WTC11 (cell line): ENCODE data around the gene PLD5. TPM values are rescaled to one million over a fixed set of nuclear protein-coding genes. Genes with fewer than 3 reads are reported as not detected.
"Not testable (repeated sequence)": the region's sequence is repeated elsewhere in the genome, so short reads cannot be mapped to it uniquely, and the experiment has no call there.

Experiments used
- ATAC-seq: fragments of 200-7000 bp; cut with Tn5 transposase; 2 replicates; pipeline ENCODE4 v1.10.0; 2021; ENCODE audit warnings: mild to moderate bottlenecking, moderate library complexity
- CTCF ChIA-PET: fragments of 300-600 bp; sonication (Branson Sonifier 250); formaldehyde crosslinking; loops from one replicate; lab custom pipeline; 2021; ENCODE audit warnings: antibody characterized with exemption; lab: Charles Lee
- POLR2A ChIA-PET: fragments of 350-600 bp; sonication (Branson Sonifier 250); formaldehyde crosslinking; loops from one replicate; lab custom pipeline; 2021; ENCODE audit warnings: antibody characterized with exemption; lab: Charles Lee
- DNase-seq: peaks from one replicate; pipeline ENCODE4 v3.0.0; 2021; ENCODE audit warnings: low spot score
- H3K27ac Mint-ChIP-seq: 2 replicates; pipeline ENCODE4 v1.8.0; 2021; ENCODE audit warnings: mixed read lengths
- H3K27me3 Mint-ChIP-seq: 2 replicates; pipeline ENCODE4 v1.8.0; 2021; ENCODE audit warnings: low read depth, mild to moderate bottlenecking, moderate library complexity, mixed read lengths
- H3K36me3 Mint-ChIP-seq: 2 replicates; pipeline ENCODE4 v1.8.0; 2021; ENCODE audit warnings: mixed read lengths
- H3K4me1 Mint-ChIP-seq: 2 replicates; pipeline ENCODE4 v1.8.0; 2022; ENCODE audit warnings: mixed read lengths
- H3K4me3 Mint-ChIP-seq: 2 replicates; pipeline ENCODE4 v1.8.0; 2021; ENCODE audit warnings: mild to moderate bottlenecking, moderate library complexity, mixed read lengths
- H3K9me3 Mint-ChIP-seq: 2 replicates; pipeline ENCODE4 v1.8.0; 2021; ENCODE audit warnings: mixed read lengths
- AFF4 ChIP-seq: sonication (generic); formaldehyde crosslinking; IDR thresholded peaks from 2 replicates; pipeline ENCODE4 v1.8.1; 2023; ENCODE audit warnings: mild to moderate bottlenecking, missing genetic modification reagents, borderline replicate concordance
- CDX4 ChIP-seq: fragments of 250-450 bp; sonication (Bioruptor Pico); IDR thresholded peaks from 2 replicates; pipeline ENCODE4 v1.9.0; 2021; ENCODE audit warnings: moderate library complexity, mild to moderate bottlenecking, inconsistent platforms, borderline replicate concordance
- ETV6 ChIP-seq: sonication (generic); formaldehyde crosslinking; IDR thresholded peaks from 2 replicates; pipeline ENCODE4 v1.8.1; 2022; ENCODE audit warnings: mild to moderate bottlenecking, missing genetic modification reagents
- GABPB1 ChIP-seq: sonication (generic); formaldehyde crosslinking; IDR thresholded peaks from 2 replicates; pipeline ENCODE4 v1.8.1; 2023; ENCODE audit warnings: mild to moderate bottlenecking, missing genetic modification reagents
- HMGA2 ChIP-seq: fragments of 250-450 bp; sonication (Bioruptor Pico); IDR thresholded peaks from 2 replicates; pipeline ENCODE4 v1.4.0; 2021; ENCODE audit warnings: mild to moderate bottlenecking, moderate library complexity
- JUN ChIP-seq: sonication (generic); formaldehyde crosslinking; IDR thresholded peaks from 2 replicates; pipeline ENCODE4 v1.8.0; 2023; ENCODE audit warnings: mild to moderate bottlenecking, missing genetic modification reagents
- PRRX2 ChIP-seq: fragments of 250-450 bp; sonication (Bioruptor Pico); IDR thresholded peaks from 2 replicates; pipeline ENCODE4 v1.8.0; 2021; ENCODE audit warnings: mild to moderate bottlenecking
- SP1 ChIP-seq: sonication (generic); formaldehyde crosslinking; conservative IDR thresholded peaks from 2 replicates; pipeline ENCODE4 v1.8.1; 2022; ENCODE audit warnings: missing genetic modification reagents
- ZNF138 ChIP-seq: sonication (generic); formaldehyde crosslinking; conservative IDR thresholded peaks from 2 replicates; pipeline ENCODE4 v1.8.1; 2022; ENCODE audit warnings: mild to moderate bottlenecking, moderate library complexity, missing genetic modification reagents
- ZNF396 ChIP-seq: fragments of 250-450 bp; sonication (Bioruptor Pico); IDR thresholded peaks from 2 replicates; pipeline ENCODE4 v1.8.0; 2021; ENCODE audit warnings: mild to moderate bottlenecking, moderate library complexity, borderline replicate concordance
- total RNA-seq: library from RNA; stranded (reverse); gene quantifications from 3 replicates; pipeline ENCODE4 v1.2.3, GENCODE V29; 2021

Gene PLD5
- total RNA-seq, 1 experiment from 2014 or later: 6.4 TPM

- CTCF ChIA-PET, H3K4me1 Mint-ChIP-seq, H3K36me3 Mint-ChIP-seq, POLR2A ChIA-PET, DNase-seq, H3K27ac Mint-ChIP-seq, H3K4me3 Mint-ChIP-seq, ATAC-seq, H3K27me3 Mint-ChIP-seq: not testable (repeated sequence)
- H3K9me3 Mint-ChIP-seq: peaks cover 12% of the 10 kb centered on the region
Measured at GRCh38 chr1:242327381-242327780, 197.1 kb downstream of the PLD5 start.

GRCh38 chr1:242321981-242322380 is 202.5 kb downstream of the PLD5 start:
- H3K4me3 Mint-ChIP-seq, DNase-seq, H3K27me3 Mint-ChIP-seq, H3K4me1 Mint-ChIP-seq, H3K27ac Mint-ChIP-seq, CTCF ChIA-PET, POLR2A ChIA-PET, ATAC-seq, H3K36me3 Mint-ChIP-seq: not testable (repeated sequence)
- peaks cover 15% of the 10 kb centered on the region for H3K9me3 Mint-ChIP-seq

- H3K4me3 Mint-ChIP-seq: no peak overlapping the region
- peak; percentile 11 for DNase-seq
- CTCF ChIA-PET: no interaction called here
Measured at GRCh38 chr1:242318140-242318539, 206.4 kb downstream of the PLD5 start.

GRCh38 chr1:242314865-242315264 is 209.6 kb downstream of the PLD5 start:
- H3K4me3 Mint-ChIP-seq, H3K9me3 Mint-ChIP-seq, ATAC-seq, CTCF ChIA-PET, H3K36me3 Mint-ChIP-seq, H3K27ac Mint-ChIP-seq, H3K4me1 Mint-ChIP-seq, H3K27me3 Mint-ChIP-seq, DNase-seq, POLR2A ChIA-PET: not testable (repeated sequence)

More at GRCh38 chr1:242318140-242318539, 206.4 kb downstream of the PLD5 start:
- POLR2A ChIA-PET: no interaction called here
- ATAC-seq: peak; percentile 85
- H3K36me3 Mint-ChIP-seq: peaks cover 5% of the 10 kb centered on the region; the same call in 1 of the 2 replicates
- peaks cover 12% of the 10 kb centered on the region for H3K9me3 Mint-ChIP-seq
- no peaks in the 10 kb centered on the region for H3K27me3 Mint-ChIP-seq
- TF ChIP-seq GABPB1 (CRISPR knock-in tag): no peak
- no peak for TF ChIP-seq ETV6
- no peak for TF ChIP-seq PRRX2 (CRISPR knock-in tag)
- TF ChIP-seq HMGA2 (CRISPR knock-in tag): no peak
- TF ChIP-seq ZNF138 (CRISPR knock-in tag): no peak
- no peak for TF ChIP-seq AFF4 (CRISPR knock-in tag)
- TF ChIP-seq JUN (CRISPR knock-in tag): no peak
- TF ChIP-seq ZNF396 (CRISPR knock-in tag): no peak
- no peak for TF ChIP-seq CDX4 (CRISPR knock-in tag)
- no peak for TF ChIP-seq SP1 (CRISPR knock-in tag)
- no peaks in the 10 kb centered on the region for H3K4me1 Mint-ChIP-seq
- no peak overlapping the region for H3K27ac Mint-ChIP-seq

GRCh38 chr1:242314085-242314649 is 210.3 kb downstream of the PLD5 start:
- H3K36me3 Mint-ChIP-seq, H3K27ac Mint-ChIP-seq, H3K4me1 Mint-ChIP-seq, H3K27me3 Mint-ChIP-seq, CTCF ChIA-PET, H3K4me3 Mint-ChIP-seq, POLR2A ChIA-PET, H3K9me3 Mint-ChIP-seq, ATAC-seq, DNase-seq: not testable (repeated sequence)

- POLR2A ChIA-PET, H3K36me3 Mint-ChIP-seq, H3K9me3 Mint-ChIP-seq, H3K27ac Mint-ChIP-seq, H3K4me3 Mint-ChIP-seq, H3K27me3 Mint-ChIP-seq, H3K4me1 Mint-ChIP-seq, DNase-seq, CTCF ChIA-PET, ATAC-seq: not testable (repeated sequence)
Measured at GRCh38 chr1:242308681-242309080, 215.8 kb downstream of the PLD5 start.

GRCh38 chr1:242293781-242294180 is 230.7 kb downstream of the PLD5 start:
- CTCF ChIA-PET, H3K4me1 Mint-ChIP-seq, H3K27ac Mint-ChIP-seq, POLR2A ChIA-PET, H3K27me3 Mint-ChIP-seq, H3K4me3 Mint-ChIP-seq, DNase-seq, H3K9me3 Mint-ChIP-seq, H3K36me3 Mint-ChIP-seq, ATAC-seq: not testable (repeated sequence)

- POLR2A ChIA-PET, H3K4me3 Mint-ChIP-seq, H3K27me3 Mint-ChIP-seq, H3K27ac Mint-ChIP-seq, DNase-seq, ATAC-seq, H3K4me1 Mint-ChIP-seq, CTCF ChIA-PET, H3K36me3 Mint-ChIP-seq, H3K9me3 Mint-ChIP-seq: not testable (repeated sequence)
Measured at GRCh38 chr1:242288067-242288466, 236.4 kb downstream of the PLD5 start.
